Uterus (tissue), 2 donors: ENCODE results near the gene LYST.

ENCODE experiments used
- CTCF ChIP-seq, 4 experiments: fragments of 200-600 bp in 2 of 4; fragments of 450-650 bp in 2 of 4; sonication (generic) in 2 of 4; IDR thresholded peaks; one replicate each; pipeline ENCODE4 v1.5.1; 2016 to 2019; ENCODE audit warnings: antibody characterized with exemption in 4 of 4, mild to moderate bottlenecking in 2 of 4, moderate library complexity in 1 of 4
- POLR2A ChIP-seq, 2 donors: fragments of 450-650 bp; IDR thresholded peaks; one replicate each; pipeline ENCODE4 v1.6.1; 2016; ENCODE audit warnings: antibody characterized with exemption in 2 of 2, mild to moderate bottlenecking in 1 of 2, moderate library complexity in 1 of 2

DNA sequence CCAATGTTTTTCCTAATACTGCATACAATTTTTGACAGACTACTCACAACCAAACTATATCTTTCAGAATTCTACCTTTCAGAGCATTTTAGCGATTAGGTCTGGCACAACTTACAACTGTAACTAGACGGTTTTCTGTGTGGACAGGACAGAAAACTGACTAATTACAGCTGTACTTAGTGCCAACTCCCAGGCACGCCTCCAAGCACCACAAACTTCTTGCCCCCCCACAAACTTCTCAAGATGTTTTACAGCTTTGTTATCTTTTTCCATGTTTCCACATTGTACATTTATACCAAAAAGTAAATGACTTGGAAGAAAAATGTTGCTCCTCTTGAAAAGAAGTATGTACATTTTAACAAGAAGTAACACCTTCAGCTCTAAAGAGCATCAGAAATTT is 13.8 kb downstream of the LYST start:
- no peak for TF ChIP-seq CTCF (IDR thresholded peaks at IDR 0.05)
- TF ChIP-seq POLR2A (IDR thresholded peaks at IDR 0.05) = no peak
